OCI-LY7 (cell line): Measurements from ENCODE around the gene CEP68. TPM values are rescaled to one million over a fixed set of nuclear protein-coding genes. Genes with fewer than 3 reads are reported as not detected.

Experiments used
- BruUV-seq: library from RNA; stranded (reverse); fragments of 400-500 nt; replicated peaks from 2 replicates; lab custom pipeline; 2021; lab: Mats Ljungman, UMichigan
- CTCF ChIA-PET: fragments of 300-600 bp; sonication (Branson Sonifier 250); formaldehyde crosslinking; loops from one replicate; lab custom pipeline; 2022; ENCODE audit warnings: antibody characterized with exemption; ENCODE audit not compliant: unreplicated experiment; lab: Charles Lee
- POLR2A ChIA-PET: fragments of 300-600 bp; sonication (Branson Sonifier 250); formaldehyde crosslinking; loops from one replicate; lab custom pipeline; 2022; ENCODE audit warnings: antibody characterized with exemption; lab: Charles Lee
- DNase-seq: peaks from one replicate; pipeline ENCODE4 v3.0.0-alpha.2; 2015; ENCODE audit warnings: low spot score
- H2AFZ ChIP-seq: fragments of 200-600 bp; sonication (generic), shearing (Covaris generic); 2 replicates; pipeline ENCODE4 v1.6.1; 2014; ENCODE audit warnings: mild to moderate bottlenecking, antibody characterized with exemption, low read length, moderate library complexity
- H3K27ac ChIP-seq: fragments of 200-600 bp; sonication (generic); 2 replicates; pipeline ENCODE4 v1.5.1; 2014; ENCODE audit warnings: mixed run types, low read depth, mild to moderate bottlenecking, moderate library complexity, low read length, inconsistent platforms; ENCODE audit not compliant: poor library complexity, severe bottlenecking
- H3K36me3 ChIP-seq: fragments of 200-600 bp; sonication (generic); 2 replicates; pipeline ENCODE4 v1.6.1; 2014; ENCODE audit warnings: mild to moderate bottlenecking, antibody characterized with exemption, low read length, moderate library complexity, mixed read lengths; ENCODE audit not compliant: insufficient read depth
- H3K4me1 ChIP-seq: fragments of 200-600 bp; sonication (generic); 2 replicates; pipeline ENCODE4 v1.5.1; 2014; ENCODE audit warnings: mild to moderate bottlenecking, low read length; ENCODE audit not compliant: insufficient read depth, poor library complexity, severe bottlenecking
- H3K4me2 ChIP-seq: fragments of 200-600 bp; sonication (generic); 2 replicates; pipeline ENCODE4 v1.6.1; 2014; ENCODE audit warnings: mild to moderate bottlenecking, low read length
- H3K4me3 ChIP-seq: fragments of 200-600 bp; sonication (generic); 2 replicates; pipeline ENCODE4 v1.5.1; 2014; ENCODE audit warnings: mild to moderate bottlenecking, low read depth, low read length; ENCODE audit not compliant: poor library complexity, severe bottlenecking
- H3K79me2 ChIP-seq: fragments of 200-600 bp; sonication (generic); 2 replicates; pipeline ENCODE4 v1.6.1; 2016; ENCODE audit warnings: low read depth, mild to moderate bottlenecking, low read length, moderate library complexity, mixed read lengths; ENCODE audit not compliant: insufficient read depth
- H3K9me2 ChIP-seq: fragments of 200-600 bp; sonication (generic); 2 replicates; pipeline ENCODE4 v1.6.1; 2016; ENCODE audit warnings: mild to moderate bottlenecking, low read length, mixed read lengths; ENCODE audit not compliant: insufficient read depth
- H3K9me3 ChIP-seq: fragments of 200-600 bp; sonication (generic); 2 replicates; pipeline ENCODE4 v1.6.1; 2014; ENCODE audit warnings: mild to moderate bottlenecking, mixed run types, low read length, mixed read lengths
- H4K20me1 ChIP-seq: fragments of 200-600 bp; sonication (generic); 2 replicates; pipeline ENCODE4 v1.6.1; 2014; ENCODE audit warnings: mild to moderate bottlenecking, antibody characterized with exemption, low read length, moderate library complexity, mixed read lengths; ENCODE audit not compliant: insufficient read depth
- EZH2phosphoT487 ChIP-seq: fragments of 200-600 bp; sonication (generic); IDR thresholded peaks from 2 replicates; pipeline ENCODE4 v1.6.1; 2018; ENCODE audit warnings: low read depth, borderline replicate concordance, mild to moderate bottlenecking, mixed run types, antibody characterized with exemption, low read length, moderate library complexity, mixed read lengths
- intact Hi-C: fragments of 100-400 bp; cut with micrococcal nuclease; formaldehyde crosslinking; loops from one replicate; pipeline ENCODE4 v1.10.0; 2022; ENCODE audit not compliant: unreplicated experiment
- total RNA-seq, 2 experiments: library from RNA; depleted of rRNA in 1 of 2; stranded (reverse); fragments of >200 nt in 1 of 2; shearing (Covaris generic) in 1 of 2; gene quantifications; 2 replicates each; pipeline ENCODE4 v1.2.3, GENCODE V29; 2014 to 2022
- TF ChIP-seq, protein P1 (sequence below): fragments of 200-600 bp; sonication (generic); conservative IDR thresholded peaks from 2 replicates; pipeline ENCODE4 v1.5.1; 2014; ENCODE audit warnings: mild to moderate bottlenecking, antibody characterized with exemption, low read length, moderate library complexity, mixed read lengths

CEP68 gene
- total RNA-seq, 2 experiments from 2014 or later = 8.7 to 17.1 TPM

DNA sequence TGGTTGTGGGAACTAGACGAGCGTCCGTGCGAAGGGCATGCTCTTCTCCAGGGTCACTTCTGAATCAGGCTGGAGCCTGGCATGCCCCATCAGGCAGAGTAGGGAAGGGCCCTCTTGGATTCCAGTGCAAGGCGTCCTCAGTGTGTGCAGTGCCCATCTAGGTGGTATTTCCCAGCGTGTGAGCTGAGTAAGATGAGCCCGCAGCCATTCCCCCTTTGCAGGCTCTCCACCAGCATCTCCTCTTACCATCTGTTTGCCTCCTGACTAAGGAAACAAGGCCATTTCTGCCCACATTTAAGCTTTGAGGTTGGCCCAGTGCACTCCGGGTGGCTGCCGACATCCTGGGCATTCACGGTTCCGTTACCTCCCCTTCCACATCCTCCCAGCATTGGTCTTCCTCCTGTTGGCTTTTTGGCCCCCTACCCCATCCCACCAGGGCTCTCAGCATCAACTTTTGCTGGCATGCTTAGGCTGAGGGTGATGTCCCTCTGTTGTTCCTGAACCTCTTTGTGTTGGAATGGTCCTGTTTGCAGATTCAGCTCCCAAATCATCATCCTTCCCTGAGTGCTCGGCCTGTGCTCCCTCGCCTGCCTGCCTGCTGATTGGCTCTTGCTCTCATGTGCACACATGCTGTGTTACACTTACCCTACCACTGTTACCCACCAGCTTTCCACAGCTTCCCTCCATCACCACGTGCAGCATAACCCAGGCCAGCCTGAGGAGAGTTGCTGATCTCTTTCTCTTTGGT, 11.8 kb downstream of the CEP68 start:
- CTCF ChIA-PET = interaction anchor here (0.6 to 1.6 kb wide), 4 partner anchors 10 to 203 kb away, joined by 3 to 10 read pairs (median 4); no protein-coding TSS in a partner anchor
- no TSS peak for BruUV-seq
- Histone ChIP-seq H3K4me2 (peak overlapping the region; percentile 64), H3K9me3 (no peaks in the 10 kb centered on the region), H3K9me2 (no peaks in the 10 kb centered on the region), H2AFZ (no peak overlapping the region), H4K20me1 (no peaks in the 10 kb centered on the region), H3K36me3 (peaks cover 23% of the 10 kb centered on the region), H3K4me3 (no peak overlapping the region), H3K79me2 (no peaks in the 10 kb centered on the region), H3K4me1 (peaks cover 75% of the 10 kb centered on the region), H3K27ac (peak overlapping the region; percentile 83)
- TF ChIP-seq EZH2phosphoT487 = no peak
- TF ChIP-seq, protein P1, sequence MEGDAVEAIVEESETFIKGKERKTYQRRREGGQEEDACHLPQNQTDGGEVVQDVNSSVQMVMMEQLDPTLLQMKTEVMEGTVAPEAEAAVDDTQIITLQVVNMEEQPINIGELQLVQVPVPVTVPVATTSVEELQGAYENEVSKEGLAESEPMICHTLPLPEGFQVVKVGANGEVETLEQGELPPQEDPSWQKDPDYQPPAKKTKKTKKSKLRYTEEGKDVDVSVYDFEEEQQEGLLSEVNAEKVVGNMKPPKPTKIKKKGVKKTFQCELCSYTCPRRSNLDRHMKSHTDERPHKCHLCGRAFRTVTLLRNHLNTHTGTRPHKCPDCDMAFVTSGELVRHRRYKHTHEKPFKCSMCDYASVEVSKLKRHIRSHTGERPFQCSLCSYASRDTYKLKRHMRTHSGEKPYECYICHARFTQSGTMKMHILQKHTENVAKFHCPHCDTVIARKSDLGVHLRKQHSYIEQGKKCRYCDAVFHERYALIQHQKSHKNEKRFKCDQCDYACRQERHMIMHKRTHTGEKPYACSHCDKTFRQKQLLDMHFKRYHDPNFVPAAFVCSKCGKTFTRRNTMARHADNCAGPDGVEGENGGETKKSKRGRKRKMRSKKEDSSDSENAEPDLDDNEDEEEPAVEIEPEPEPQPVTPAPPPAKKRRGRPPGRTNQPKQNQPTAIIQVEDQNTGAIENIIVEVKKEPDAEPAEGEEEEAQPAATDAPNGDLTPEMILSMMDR = 0 out of 2 replicates have a peak, but pooled peaks have one; percentile 1
- intact Hi-C loops = no loop called here
- POLR2A ChIA-PET = interaction anchor here (0.6 to 2.2 kb wide), 7 partner anchors 10 to 101 kb away, joined by 3 to 14 read pairs (median 4); partner anchors contain the start of gene CEP68
- no peak for DNase-seq

DNA sequence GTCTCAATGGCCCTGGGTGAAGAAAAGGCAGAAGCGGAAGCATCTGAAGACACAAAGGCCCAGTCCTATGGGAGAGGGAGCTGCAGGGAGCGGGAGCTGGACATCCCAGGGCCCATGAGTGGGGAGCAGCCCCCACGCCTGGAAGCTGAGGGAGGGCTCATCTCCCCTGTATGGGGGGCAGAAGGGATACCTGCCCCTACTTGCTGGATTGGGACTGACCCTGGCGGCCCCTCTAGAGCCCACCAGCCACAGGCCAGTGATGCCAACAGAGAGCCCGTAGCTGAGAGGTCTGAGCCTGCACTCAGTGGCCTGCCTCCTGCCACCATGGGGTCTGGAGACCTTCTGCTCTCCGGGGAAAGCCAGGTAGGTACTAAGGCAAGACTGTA, 13.2 kb downstream of the CEP68 start:
- intact Hi-C loops = no loop called here
- Histone ChIP-seq H4K20me1 (no peaks in the 10 kb centered on the region), H3K4me2 (peak overlapping the region; percentile 64), H3K36me3 (peaks cover 36% of the 10 kb centered on the region), H3K79me2 (no peaks in the 10 kb centered on the region), H3K9me2 (no peaks in the 10 kb centered on the region), H2AFZ (no peak overlapping the region), H3K27ac (peak overlapping the region; percentile 83), H3K4me1 (peaks cover 86% of the 10 kb centered on the region), H3K4me3 (no peak overlapping the region), H3K9me3 (no peaks in the 10 kb centered on the region)
- no TSS peak for BruUV-seq
- TF ChIP-seq, protein P1 = no peak
- TF ChIP-seq EZH2phosphoT487 = no peak
- CTCF ChIA-PET = interaction anchor here (0.8 kb wide), 1 partner anchor 100 kb away, joined by 4 read pairs; no protein-coding TSS in a partner anchor
- POLR2A ChIA-PET = interaction anchor here (0.5 to 1.6 kb wide), 5 partner anchors 26 to 99 kb away, joined by 3 to 4 read pairs (median 3); no protein-coding TSS in a partner anchor
- DNase-seq = no peak
